ENCODE measurements around the gene ZNF607. TPM values are rescaled to one million over a fixed set of nuclear protein-coding genes. Genes with fewer than 3 reads are reported as not detected.
"Not testable (repeated sequence)": the region's sequence is repeated elsewhere in the genome, so short reads cannot be mapped to it uniquely, and the experiment has no call there.

The ZNF607 gene
- total RNA-seq, result 10 to 100 TPM; 21.6 to 24.0 TPM
- 13.6 TPM for polyA plus RNA-seq (2013, experiment 1 of 2)
- polyA plus RNA-seq (2013, experiment 2 of 2), result 12.9 TPM
- long read RNA-seq, experiment 1, full-length matches to known transcripts, result 2 of 6 reads
- long read RNA-seq, experiment 1, partial matches to known transcripts, result 0 of 6 reads
- long read RNA-seq, experiment 1, other reads (novel, unspliced or antisense), result 4 of 6 reads
- long read RNA-seq, experiment 2, full-length matches to known transcripts, result 6 of 32 reads
- long read RNA-seq, experiment 2, partial matches to known transcripts, result 0 of 32 reads
- long read RNA-seq, experiment 2, other reads (novel, unspliced or antisense), result 26 of 32 reads
- long read RNA-seq, experiment 3, full-length matches to known transcripts, result 31 of 77 reads
- long read RNA-seq, experiment 3, partial matches to known transcripts, result 0 of 77 reads
- long read RNA-seq, experiment 3, other reads (novel, unspliced or antisense), result 46 of 77 reads
- long read RNA-seq, experiment 4, partial matches to known transcripts, result 0 of 7 reads
- long read RNA-seq, experiment 4, other reads (novel, unspliced or antisense), result 7 of 7 reads

DNA sequence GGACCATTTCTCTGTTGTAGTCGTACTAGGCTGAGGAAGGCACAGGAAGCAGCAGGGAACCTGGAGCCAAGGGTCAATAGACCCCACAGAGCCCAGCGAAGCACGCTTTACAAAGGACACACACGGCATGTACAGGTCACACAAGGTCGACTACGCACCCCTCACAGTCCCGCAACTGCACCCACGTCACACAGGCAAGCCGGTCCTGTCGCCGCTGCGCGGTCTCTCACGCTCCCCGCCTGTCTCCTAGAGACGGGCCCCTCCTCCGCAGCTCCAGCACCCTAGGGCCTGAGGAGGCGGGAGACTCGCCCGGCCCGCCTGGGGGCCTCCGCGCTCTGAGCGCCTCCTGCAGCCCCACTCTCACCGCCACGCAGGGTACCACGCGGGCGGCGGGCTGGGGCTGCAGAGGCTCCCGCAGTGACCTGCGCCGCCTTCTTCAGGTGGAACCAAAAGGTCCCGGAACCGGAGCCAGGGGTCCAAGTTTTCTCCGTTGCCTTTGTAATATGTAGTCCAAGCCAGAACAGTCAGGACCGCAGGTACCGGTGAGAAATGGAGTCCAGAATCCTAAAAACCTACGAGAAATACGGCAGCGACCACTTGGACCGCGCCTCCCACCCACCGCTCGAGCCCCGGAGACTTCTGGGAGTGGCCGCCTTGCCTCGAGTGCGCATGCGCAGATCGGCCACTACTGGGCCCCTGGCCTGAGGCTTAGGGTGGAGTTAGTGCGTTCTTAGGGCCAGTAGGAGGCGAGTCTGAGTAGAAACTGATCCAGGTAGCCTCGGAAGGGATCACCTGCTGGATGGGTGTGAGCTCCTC is at the start of gene ZNF607:
ZNF607 (minus strand) TSS at position 651 of the 816 bp plus-strand sequence. CDS start 8,143 bp downstream, outside the sequence.
- no peaks in the 10 kb centered on the region for H3K27me3 Mint-ChIP-seq (ENCODE audit: insufficient read depth)
- H3K4me3 Mint-ChIP-seq, result peak within 1 kb of the TSS; percentile 86
- Histone ChIP-seq H3K9ac (ENCODE audit: extremely low read depth, low read length, poor library complexity, severe bottlenecking) (peak within 1 kb of the TSS; percentile 56), H3K9me3 (ENCODE audit: control insufficient read depth, low read length) (peaks cover 6% of the 10 kb centered on the region), H3K27me3 (ENCODE audit: control insufficient read depth, insufficient read depth, low read length, poor library complexity, severe bottlenecking) (no peaks in the 10 kb centered on the region), H3K4me1 (ENCODE audit: control insufficient read depth, insufficient read depth, low read length) (no peaks in the 10 kb centered on the region), H3K27ac (ENCODE audit: low read depth, low read length) (no peak within 1 kb of the TSS), H3K36me3 (ENCODE audit: control insufficient read depth, insufficient read depth, low read length) (peaks cover 7% of the 10 kb centered on the region), H3K4me3 (ENCODE audit: low read length) (peak within 1 kb of the TSS; percentile 85)
- H3K27ac Mint-ChIP-seq, result peak within 1 kb of the TSS; percentile 84
- peaks cover 2% of the 10 kb centered on the region for H3K9me3 Mint-ChIP-seq
- TF ChIP-seq, protein P1, sequence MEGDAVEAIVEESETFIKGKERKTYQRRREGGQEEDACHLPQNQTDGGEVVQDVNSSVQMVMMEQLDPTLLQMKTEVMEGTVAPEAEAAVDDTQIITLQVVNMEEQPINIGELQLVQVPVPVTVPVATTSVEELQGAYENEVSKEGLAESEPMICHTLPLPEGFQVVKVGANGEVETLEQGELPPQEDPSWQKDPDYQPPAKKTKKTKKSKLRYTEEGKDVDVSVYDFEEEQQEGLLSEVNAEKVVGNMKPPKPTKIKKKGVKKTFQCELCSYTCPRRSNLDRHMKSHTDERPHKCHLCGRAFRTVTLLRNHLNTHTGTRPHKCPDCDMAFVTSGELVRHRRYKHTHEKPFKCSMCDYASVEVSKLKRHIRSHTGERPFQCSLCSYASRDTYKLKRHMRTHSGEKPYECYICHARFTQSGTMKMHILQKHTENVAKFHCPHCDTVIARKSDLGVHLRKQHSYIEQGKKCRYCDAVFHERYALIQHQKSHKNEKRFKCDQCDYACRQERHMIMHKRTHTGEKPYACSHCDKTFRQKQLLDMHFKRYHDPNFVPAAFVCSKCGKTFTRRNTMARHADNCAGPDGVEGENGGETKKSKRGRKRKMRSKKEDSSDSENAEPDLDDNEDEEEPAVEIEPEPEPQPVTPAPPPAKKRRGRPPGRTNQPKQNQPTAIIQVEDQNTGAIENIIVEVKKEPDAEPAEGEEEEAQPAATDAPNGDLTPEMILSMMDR (conservative IDR thresholded peaks at IDR 0.05), result peak; percentile 81
- peaks cover 23% of the 10 kb centered on the region for H3K36me3 Mint-ChIP-seq (ENCODE audit: low read depth)
- peaks cover 16% of the 10 kb centered on the region for H3K4me1 Mint-ChIP-seq
- 0% methylated on average over 20 to 54 of the region's 54 CpGs for WGBS, 2 experiments (ENCODE audit: insufficient coverage in 1 of 2, insufficient read length in 1 of 2)
- peak; percentile 98 for DNase-seq

DNA sequence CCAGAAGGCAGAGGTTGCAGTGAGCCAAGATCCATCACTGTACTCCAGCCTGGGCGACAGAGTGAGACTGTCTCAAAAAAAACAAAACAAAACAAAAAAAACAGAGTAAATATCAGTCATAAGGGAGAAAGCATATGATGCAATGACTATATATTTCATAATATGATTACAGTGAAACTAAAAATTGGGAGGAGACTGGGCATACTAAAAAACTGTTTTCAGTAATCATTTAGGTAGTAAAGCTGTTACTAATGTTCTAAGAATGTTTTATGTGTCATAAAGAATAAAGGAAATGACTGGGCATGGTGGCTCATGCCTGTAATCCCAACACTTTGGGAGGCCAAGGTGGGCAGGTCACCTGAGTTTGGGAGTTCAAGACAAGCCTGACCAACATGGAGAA is 43.9 kb upstream of the ZNF607 start:
- H3K4me3 Mint-ChIP-seq, result no peak overlapping the region
- no peaks in the 10 kb centered on the region for H3K27me3 Mint-ChIP-seq (ENCODE audit: insufficient read depth)
- Histone ChIP-seq H3K27ac (ENCODE audit: low read depth, low read length) (no peak overlapping the region), H3K9me3 (ENCODE audit: control insufficient read depth, low read length) (no peaks in the 10 kb centered on the region), H3K9ac (ENCODE audit: extremely low read depth, low read length, poor library complexity, severe bottlenecking) (no peak overlapping the region), H3K36me3 (ENCODE audit: control insufficient read depth, insufficient read depth, low read length) (peaks cover 23% of the 10 kb centered on the region), H3K27me3 (ENCODE audit: control insufficient read depth, insufficient read depth, low read length, poor library complexity, severe bottlenecking) (no peaks in the 10 kb centered on the region), H3K4me3 (ENCODE audit: low read length) (no peak overlapping the region), H3K4me1 (ENCODE audit: control insufficient read depth, insufficient read depth, low read length) (no peaks in the 10 kb centered on the region)
- TF ChIP-seq, protein P1 (conservative IDR thresholded peaks at IDR 0.05), result no peak
- H3K4me1 Mint-ChIP-seq, result no peaks in the 10 kb centered on the region
- H3K27ac Mint-ChIP-seq, result no peak overlapping the region
- H3K9me3 Mint-ChIP-seq, result no peaks in the 10 kb centered on the region
- DNase-seq, result no peak
- WGBS, 2 experiments (ENCODE audit: insufficient coverage in 1 of 2, insufficient read length in 1 of 2), result 83% methylated on average over 1 of the region's 1 CpG; no CpG with 5 or more reads in 1 of the 2 experiments
- H3K36me3 Mint-ChIP-seq (ENCODE audit: low read depth), result peaks cover 50% of the 10 kb centered on the region

GRCh38 chr19:37757683-37758082 is 38.1 kb upstream of the ZNF607 start:
- H3K4me3 ChIP-seq (ENCODE audit: low read length), result not testable (repeated sequence)
- WGBS, 2 experiments (ENCODE audit: insufficient coverage in 1 of 2, insufficient read length in 1 of 2), result 100% methylated on average over 2 of the region's 4 CpGs; no CpG with 5 or more reads in 1 of the 2 experiments

More at GRCh38 chr19:37757683-37758082, 38.1 kb upstream of the ZNF607 start:
- not testable (repeated sequence) for H3K9ac ChIP-seq (ENCODE audit: extremely low read depth, low read length, poor library complexity, severe bottlenecking); DNase-seq; H3K4me3 Mint-ChIP-seq; H3K4me1 ChIP-seq (ENCODE audit: control insufficient read depth, insufficient read depth, low read length); H3K27ac ChIP-seq (ENCODE audit: low read depth, low read length); H3K27me3 ChIP-seq (ENCODE audit: control insufficient read depth, insufficient read depth, low read length, poor library complexity, severe bottlenecking); H3K9me3 ChIP-seq (ENCODE audit: control insufficient read depth, low read length); H3K4me1 Mint-ChIP-seq; H3K27me3 Mint-ChIP-seq (ENCODE audit: insufficient read depth); H3K36me3 ChIP-seq (ENCODE audit: control insufficient read depth, insufficient read depth, low read length); H3K9me3 Mint-ChIP-seq; H3K27ac Mint-ChIP-seq
- H3K36me3 Mint-ChIP-seq (ENCODE audit: low read depth), result peaks cover 45% of the 10 kb centered on the region
